ENCODE data around the gene TMEM135.
"Not testable (repeated sequence)": the region's sequence is repeated elsewhere in the genome, so short reads cannot be mapped to it uniquely, and the experiment has no call there.

The TMEM135 gene

GRCh38 chr11:87187076-87187475 is 149.3 kb downstream of the TMEM135 start:
- TF ChIP-seq CTCF (IDR thresholded peaks at IDR 0.05; ENCODE audit: extremely low read depth, missing control alignments) = no peak
- DNase-seq (ENCODE audit: low spot score) = no peak

- TF ChIP-seq CTCF (IDR thresholded peaks at IDR 0.05; ENCODE audit: extremely low read depth, missing control alignments) = no peak
- no peak for DNase-seq (ENCODE audit: low spot score)
Measured at GRCh38 chr11:87187930-87188329, 150.2 kb downstream of the TMEM135 start.

- not testable (repeated sequence) for DNase-seq (ENCODE audit: low spot score)
Measured at GRCh38 chr11:87188396-87188795, 150.7 kb downstream of the TMEM135 start.

GRCh38 chr11:87188921-87189320 is 151.2 kb downstream of the TMEM135 start:
- not testable (repeated sequence) for DNase-seq (ENCODE audit: low spot score)

GRCh38 chr11:87190071-87190470 is 152.3 kb downstream of the TMEM135 start:
- no peak for TF ChIP-seq CTCF (IDR thresholded peaks at IDR 0.05; ENCODE audit: extremely low read depth, missing control alignments)
- no peak for DNase-seq (ENCODE audit: low spot score)

- no peak for TF ChIP-seq CTCF (IDR thresholded peaks at IDR 0.05; ENCODE audit: extremely low read depth, missing control alignments)
- no peak for DNase-seq (ENCODE audit: low spot score)
Measured at GRCh38 chr11:87193756-87194470, 156.2 kb downstream of the TMEM135 start.

GRCh38 chr11:87194985-87195820 is 157.5 kb downstream of the TMEM135 start:
- no peak for DNase-seq (ENCODE audit: low spot score)
- no peak for TF ChIP-seq CTCF (IDR thresholded peaks at IDR 0.05; ENCODE audit: extremely low read depth, missing control alignments)

GRCh38 chr11:87198266-87198881 is 160.6 kb downstream of the TMEM135 start:
- DNase-seq (ENCODE audit: low spot score) = no peak
- no peak for TF ChIP-seq CTCF (IDR thresholded peaks at IDR 0.05; ENCODE audit: extremely low read depth, missing control alignments)
